ENCODE results near the gene ANKRD23.

- TF ChIP-seq EZH2 (IDR thresholded peaks at IDR 0.05; ENCODE audit: borderline replicate concordance, low read length) (no peak), CTCF (conservative IDR thresholded peaks at IDR 0.05 in 1 of 2, IDR thresholded peaks at IDR 0.05 in 1 of 2; ENCODE audit: extremely low read depth in 1 of 2, insufficient read depth in 1 of 2, low read depth in 1 of 2, low read length in 2 of 2) (no peak)
These were observed 35.1 kb upstream of the ANKRD23 start for GRCh38 chr2:96878796-96879544.

Measured in mammary epithelial cell (primary cell).